Midbrain (tissue), 1 donor: ENCODE results near the gene ARHGEF11.

Experiments used
- DNase-seq: peaks from one replicate; lab custom pipeline; 2025; lab: John Stamatoyannopoulos, UW

Gene ARHGEF11

DNA sequence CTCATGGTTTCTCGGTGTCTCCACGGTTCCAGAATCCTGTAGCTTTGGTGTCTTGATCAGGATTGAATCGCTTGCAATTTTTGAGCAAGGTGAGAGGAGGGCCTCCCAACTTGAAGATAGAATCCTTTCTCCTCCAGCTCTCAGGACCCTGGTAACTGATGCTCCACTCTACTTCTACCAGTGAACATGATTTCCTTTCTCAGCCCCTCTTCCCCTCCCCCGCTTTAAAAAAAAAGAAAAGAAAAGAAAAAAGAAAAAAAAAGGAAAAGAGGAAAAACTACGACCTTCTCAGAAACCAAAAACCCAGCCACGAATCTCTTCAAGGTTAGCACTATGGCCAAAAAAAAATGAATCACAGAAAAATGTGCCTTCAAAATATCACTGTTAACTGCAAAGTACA is 1.2 kb downstream of the ARHGEF11 start:
- DNase-seq, result no peak

DNA sequence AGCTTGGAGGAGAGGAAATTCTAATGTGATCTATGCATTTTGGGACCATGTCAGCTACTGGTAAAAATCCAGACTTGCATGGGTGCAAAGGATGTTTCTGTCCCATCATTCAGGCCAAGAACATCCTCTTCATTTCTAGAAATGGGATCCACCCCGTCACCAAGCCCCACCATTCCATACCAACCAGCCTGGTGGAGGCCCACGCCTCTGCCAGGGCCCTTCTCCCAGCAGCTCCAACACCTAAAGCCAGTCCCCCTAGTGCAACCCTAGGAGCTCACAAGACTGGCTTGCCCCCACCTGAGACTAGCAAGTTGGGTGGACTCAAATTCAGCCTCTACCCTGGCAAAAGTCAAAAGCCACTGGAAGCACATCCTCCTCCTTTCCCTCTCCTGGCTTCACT is 1.9 kb downstream of the ARHGEF11 start:
- no peak for DNase-seq

- no peak for DNase-seq
Observed at GRCh38 chr1:157042846-157043245, 2.7 kb downstream of the ARHGEF11 start.

- DNase-seq, result no peak
Observed at GRCh38 chr1:157040802-157041201, 4.7 kb downstream of the ARHGEF11 start.

GRCh38 chr1:157035121-157035520 is 10.4 kb downstream of the ARHGEF11 start:
- DNase-seq, result no peak

DNA sequence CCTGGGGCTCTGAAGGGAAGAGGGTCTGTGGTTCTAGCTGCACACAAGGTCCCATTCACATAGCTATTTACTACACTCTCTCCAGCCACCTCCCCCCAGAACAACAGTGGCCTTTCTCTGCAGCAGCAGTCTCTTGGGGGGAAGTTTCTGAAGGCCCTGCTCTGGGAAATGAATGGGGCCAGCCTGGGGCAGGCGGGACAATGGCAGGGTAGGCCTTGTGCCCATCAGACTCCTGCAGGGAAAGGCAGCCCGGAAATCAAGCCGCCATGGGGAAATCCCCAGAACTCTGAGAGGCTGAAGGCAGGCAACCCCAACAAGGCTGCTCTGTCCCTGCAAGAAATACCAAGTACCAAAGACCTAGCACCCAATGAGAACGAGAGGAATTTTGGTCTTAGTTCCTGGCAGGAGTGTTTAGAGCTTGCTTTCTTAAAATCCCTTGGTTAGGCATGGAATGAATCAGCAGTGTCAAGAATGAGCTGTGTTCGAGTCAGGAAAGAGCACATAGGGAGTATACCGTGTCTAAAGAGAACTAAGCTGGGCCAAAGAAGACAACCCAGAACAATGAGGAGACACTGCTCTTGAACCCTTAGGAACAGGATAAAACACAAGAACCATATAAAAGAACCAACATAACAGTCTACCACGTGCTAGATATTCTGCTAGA is 11.3 kb downstream of the ARHGEF11 start:
- DNase-seq, result peak; percentile 69

DNA sequence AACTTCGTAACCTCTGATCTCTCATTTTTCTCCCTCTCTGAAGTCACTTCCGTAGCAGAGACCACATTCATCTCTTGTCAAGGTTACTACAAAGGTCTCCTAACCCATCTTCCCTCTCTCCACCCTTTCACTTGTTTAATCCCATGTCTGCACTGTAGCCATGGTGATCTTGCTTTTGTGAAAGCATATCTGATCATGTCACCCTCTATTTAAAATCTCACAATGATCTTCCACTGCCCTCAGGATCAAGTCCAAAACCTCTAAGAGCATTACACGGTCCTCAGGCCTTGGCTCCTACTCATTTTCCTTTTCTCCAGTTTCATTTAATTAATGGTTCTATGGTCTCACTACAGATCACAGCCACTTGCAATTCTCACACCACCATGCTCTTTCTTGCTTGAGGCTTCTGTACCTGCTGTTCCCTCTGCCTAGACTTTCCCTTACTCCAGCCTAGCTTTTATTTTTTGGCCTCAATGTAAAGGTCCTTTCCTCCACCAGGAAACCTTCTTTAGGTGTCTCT is 12.1 kb downstream of the ARHGEF11 start:
- no peak for DNase-seq

DNA sequence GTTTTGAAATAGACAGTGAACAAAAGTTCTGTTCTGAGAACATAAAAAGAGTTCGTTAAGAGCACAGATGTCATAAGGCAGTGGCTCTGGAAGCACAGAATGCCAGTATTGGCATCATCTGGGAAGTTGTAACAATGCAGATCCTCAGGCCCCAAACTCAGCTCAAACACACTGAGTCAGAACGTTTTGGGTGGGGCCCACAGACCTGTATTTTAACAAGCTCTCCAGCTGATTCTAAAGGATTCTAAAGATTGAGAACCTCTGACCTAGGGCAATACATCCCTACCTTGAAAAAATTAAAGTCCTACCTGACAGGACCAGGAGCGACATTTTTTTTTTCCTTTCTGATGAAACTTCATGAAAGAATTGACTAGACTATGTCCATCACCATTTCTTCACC is 13.2 kb downstream of the ARHGEF11 start:
- DNase-seq, result no peak

DNA sequence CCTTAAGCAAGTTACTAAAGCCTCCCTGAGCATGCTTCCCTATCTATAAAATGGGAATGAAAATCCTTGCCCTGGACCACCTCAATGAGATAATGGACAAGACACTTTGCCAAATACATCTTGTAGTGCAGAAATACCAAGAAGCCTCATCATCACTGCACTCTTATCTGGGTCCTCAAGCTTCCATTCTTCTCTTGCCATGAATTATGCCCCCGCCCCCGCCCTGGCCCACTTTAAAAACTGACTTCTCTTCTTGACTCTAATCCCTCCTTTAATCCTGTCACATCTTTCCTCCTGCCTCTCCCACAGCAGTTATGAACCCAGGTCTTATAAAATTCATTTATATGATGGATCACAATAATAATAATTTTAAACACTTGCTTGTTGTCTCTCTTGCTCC is 14.8 kb downstream of the ARHGEF11 start:
- DNase-seq, result no peak

DNA sequence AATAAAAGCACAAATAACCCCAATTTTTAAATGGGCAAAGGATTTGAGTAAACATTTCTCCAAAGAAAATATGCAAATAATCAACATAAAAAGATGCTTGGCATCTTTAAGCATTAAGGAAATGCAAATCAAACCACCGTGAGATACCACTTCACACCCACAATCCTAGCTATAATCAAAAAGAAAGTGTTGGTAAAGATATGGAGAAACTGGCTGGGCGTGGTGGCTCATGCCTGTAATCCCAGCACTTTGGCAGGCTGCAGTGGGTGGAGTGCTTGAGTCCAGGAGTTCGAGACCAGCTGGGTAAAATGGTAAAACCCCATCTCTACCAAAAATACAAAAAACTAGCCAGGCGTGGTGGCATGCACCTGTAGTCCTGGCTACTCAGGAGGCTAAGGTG is 16.9 kb downstream of the ARHGEF11 start:
- no peak for DNase-seq

DNA sequence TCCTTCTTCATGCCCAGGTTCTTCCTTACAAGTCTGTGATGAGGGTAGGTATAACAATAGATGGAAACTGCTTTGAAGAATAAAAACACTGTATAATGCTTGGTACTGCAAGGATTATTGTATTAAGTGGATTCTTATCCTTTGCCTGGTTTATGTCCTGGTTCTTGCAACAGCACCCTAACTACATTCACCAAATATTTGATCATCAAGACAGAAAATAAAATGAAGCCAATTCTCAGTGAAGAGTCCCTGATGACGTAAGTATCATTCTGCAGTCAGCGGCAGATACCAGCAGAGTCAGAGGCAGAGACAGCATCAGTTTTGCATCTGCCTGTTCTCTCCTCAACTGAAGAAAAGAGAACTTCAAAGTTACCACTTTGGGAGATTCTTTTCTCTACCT is 19.7 kb downstream of the ARHGEF11 start:
- no peak for DNase-seq

DNA sequence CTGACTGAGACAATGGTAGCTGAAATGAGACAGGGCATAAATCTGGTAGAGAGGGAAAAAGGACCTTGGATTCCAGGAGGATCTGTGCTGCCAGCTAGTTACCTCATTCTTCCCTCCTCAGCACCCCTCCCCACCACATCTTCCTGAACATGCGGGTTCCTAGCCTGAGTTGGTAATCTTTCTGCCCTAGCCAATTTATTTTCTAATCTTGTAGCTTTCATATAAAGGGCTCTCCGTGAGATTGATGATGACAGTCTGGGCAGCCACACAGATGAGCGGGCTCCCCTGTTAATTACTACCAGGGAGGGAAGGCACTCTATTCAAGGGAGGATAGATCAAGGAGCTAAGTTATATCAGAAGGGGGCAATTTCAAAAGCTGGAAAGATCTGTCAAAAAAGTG is 20.2 kb downstream of the ARHGEF11 start:
- no peak for DNase-seq

GRCh38 chr1:157021688-157022087 is 23.9 kb downstream of the ARHGEF11 start:
- DNase-seq, result no peak

GRCh38 chr1:157019457-157019856 is 26.1 kb downstream of the ARHGEF11 start:
- no peak for DNase-seq

DNA sequence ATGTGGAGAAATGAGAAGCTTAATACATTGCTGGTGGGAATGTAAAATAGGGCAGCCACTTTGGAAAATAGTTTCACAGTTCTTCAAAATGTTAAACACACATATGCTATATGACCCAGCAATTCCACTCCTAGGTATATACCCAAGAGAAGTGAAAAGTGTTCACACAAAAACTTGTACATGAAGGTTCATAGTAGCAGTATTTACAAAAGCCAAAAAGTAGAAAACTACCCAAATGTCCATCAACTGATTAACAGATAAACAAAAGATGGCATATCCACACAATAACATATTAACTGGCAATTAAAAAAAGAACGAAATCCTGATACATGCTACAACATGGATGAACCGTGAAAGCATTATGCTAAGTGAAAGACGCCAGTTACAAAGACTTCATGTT is 33.7 kb downstream of the ARHGEF11 start:
- no peak for DNase-seq

GRCh38 chr1:157008502-157008901 is 37.0 kb downstream of the ARHGEF11 start:
- no peak for DNase-seq

DNA sequence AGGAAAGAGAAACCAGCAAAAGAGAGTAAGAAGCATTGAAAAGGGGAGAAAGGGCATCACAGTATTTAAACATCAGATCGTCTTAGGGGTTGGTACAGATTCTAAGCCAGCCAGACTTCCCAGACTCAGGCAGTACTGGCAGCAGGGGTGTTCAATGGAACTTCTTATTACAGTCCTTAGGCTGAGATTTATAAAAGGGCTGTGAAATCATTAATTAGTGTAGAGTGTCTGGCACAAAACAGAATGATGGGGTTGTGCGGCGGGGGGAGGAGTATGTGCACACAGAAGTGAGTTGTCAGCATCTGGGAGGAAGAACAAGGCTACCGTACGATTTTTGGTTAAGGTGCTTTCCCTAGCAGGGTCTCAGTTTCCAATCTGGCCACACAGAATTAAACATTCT is 38.2 kb downstream of the ARHGEF11 start:
- DNase-seq, result no peak

- DNase-seq, result no peak
Observed at GRCh38 chr1:157006676-157007075, 38.9 kb downstream of the ARHGEF11 start.

GRCh38 chr1:157005965-157006364 is 39.6 kb downstream of the ARHGEF11 start:
- DNase-seq, result no peak

- DNase-seq, result no peak
Observed at GRCh38 chr1:157004806-157005205, 40.7 kb downstream of the ARHGEF11 start.

DNA sequence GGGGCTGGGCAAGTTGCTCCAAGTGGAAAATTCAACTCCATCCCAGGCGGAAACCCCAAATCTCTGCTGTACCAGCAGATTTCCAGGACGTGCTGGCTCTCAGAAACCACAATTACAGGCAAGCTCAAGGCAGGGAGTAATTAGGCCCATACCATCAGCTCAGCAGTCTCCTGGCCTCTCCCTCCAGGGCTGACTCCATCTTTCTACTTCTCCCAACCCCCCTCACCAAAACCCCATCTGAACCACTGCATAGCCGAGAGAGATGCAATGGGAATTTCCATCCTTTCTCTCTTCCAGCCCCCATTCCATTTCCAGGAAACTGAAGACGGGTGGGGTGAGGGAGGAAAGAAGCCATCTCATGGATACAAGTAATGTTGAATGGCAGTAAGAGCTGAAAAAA is 41.2 kb downstream of the ARHGEF11 start:
- DNase-seq, result no peak

- DNase-seq, result no peak
Observed at GRCh38 chr1:157001304-157001703, 44.2 kb downstream of the ARHGEF11 start.

DNA sequence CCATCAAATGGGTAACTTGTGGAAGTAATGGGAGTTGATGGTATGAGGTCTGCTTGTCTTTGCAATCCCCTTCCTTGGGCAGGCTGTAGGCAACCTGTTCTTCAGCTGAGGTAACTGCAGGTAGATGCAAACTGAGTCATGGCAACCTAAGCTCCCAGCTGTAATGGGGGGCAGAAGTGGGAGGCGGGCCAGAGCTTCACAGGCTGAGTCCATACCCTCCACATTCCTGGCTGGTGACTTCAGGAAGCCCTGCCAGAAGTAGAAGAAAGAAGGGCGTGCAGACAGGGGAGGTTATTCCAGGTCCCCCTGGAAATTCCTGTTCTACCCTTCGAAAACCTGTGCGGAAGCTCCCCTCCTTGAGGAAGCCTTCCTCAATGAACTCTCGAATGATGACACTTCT is 44.9 kb downstream of the ARHGEF11 start:
- DNase-seq, result no peak

GRCh38 chr1:156999596-157000320 is 45.8 kb downstream of the ARHGEF11 start:
- DNase-seq, result no peak
